Prostate gland (tissue), 2 donors: ENCODE results near the gene AFTPH. TPM values are rescaled to one million over a fixed set of nuclear protein-coding genes. Genes with fewer than 3 reads are reported as not detected.

ENCODE experiments used
- DNase-seq: peaks from one replicate; pipeline ENCODE4 v3.0.0-alpha.2; 2019; ENCODE audit warnings: low spot score
- H3K27ac ChIP-seq, 2 donors: fragments of 200-600 bp; sonication (generic); 2 replicates each; pipeline ENCODE4 v1.5.1; 2017 to 2019
- H3K27me3 ChIP-seq: fragments of 200-600 bp; sonication (generic); replicated peaks from 2 replicates; pipeline ENCODE4 v1.5.1; 2019; ENCODE audit not compliant: insufficient read depth
- H3K36me3 ChIP-seq, 2 donors: fragments of 200-600 bp; sonication (generic); 1 replicate in 1 of 2; 2 replicates in 1 of 2; pipeline versions ENCODE4 v1.5.1 to v1.8.1; 2017 to 2019
- H3K4me1 ChIP-seq: fragments of 200-600 bp; sonication (generic); replicated peaks from 2 replicates; pipeline ENCODE4 v1.5.1; 2019
- H3K4me3 ChIP-seq, 2 donors: fragments of 200-600 bp; sonication (generic); 2 replicates each; pipeline ENCODE4 v1.5.1; 2017 to 2019
- H3K9me3 ChIP-seq: fragments of 200-600 bp; sonication (generic); 2 replicates; pipeline ENCODE4 v1.5.1; 2017
- CTCF ChIP-seq, 4 experiments: fragments of 200-600 bp in 2 of 4; fragments of 450-650 bp in 2 of 4; sonication (generic) in 2 of 4; IDR thresholded peaks; 1 replicate in 3 of 4; 2 replicates in 1 of 4; pipeline ENCODE4 v1.5.1; 2016 to 2019; ENCODE audit warnings: antibody characterized with exemption in 4 of 4, mild to moderate bottlenecking in 2 of 4, moderate library complexity in 2 of 4
- POLR2A ChIP-seq: fragments of 450-650 bp; IDR thresholded peaks from one replicate; pipeline ENCODE4 v1.6.1; 2016; ENCODE audit warnings: antibody characterized with exemption, mild to moderate bottlenecking
- POLR2AphosphoS5 ChIP-seq: sonication (generic); formaldehyde crosslinking; IDR thresholded peaks from one replicate; pipeline ENCODE4 v1.6.1; 2017; ENCODE audit warnings: antibody characterized with exemption
- WGBS: methylation state at CpG from one replicate; pipeline ENCODE4 v1.1.5; 2018; 5-methylcytosine and 5-hydroxymethylcytosine counted together
- intact Hi-C: fragments of 100-400 bp; cut with DNase I; formaldehyde crosslinking; loops from one replicate; pipeline ENCODE4 v1.14.2; 2022
- total RNA-seq, 2 donors: library from RNA; depleted of rRNA; stranded (reverse); fragments of >200 nt; gene quantifications; one replicate each; pipeline ENCODE4 v1.1.0, GENCODE V29; 2016

The AFTPH gene
- total RNA-seq, 2 donors from 2014 or later, result 61.3 to 68.1 TPM

- no peaks in the 10 kb centered on the region for H3K27me3 ChIP-seq
- no peaks in the 10 kb centered on the region for H3K4me1 ChIP-seq
- no peak for TF ChIP-seq POLR2A
- H3K4me3 ChIP-seq, result no peak overlapping the region
- H3K9me3 ChIP-seq, result no peaks in the 10 kb centered on the region
- H3K36me3 ChIP-seq, result no peaks in the 10 kb centered on the region
- H3K27ac ChIP-seq, result no peak overlapping the region
- WGBS, result 84% methylated on average over 3 of the region's 3 CpGs
- no peak for DNase-seq
- intact Hi-C loops, result no loop called here
Measured at GRCh38 chr2:64478502-64479230, 45.5 kb upstream of the AFTPH start.

- no peaks in the 10 kb centered on the region for H3K36me3 ChIP-seq
- intact Hi-C loops, result no loop called here
- WGBS, result 90% methylated on average over 10 of the region's 10 CpGs
- no peaks in the 10 kb centered on the region for H3K4me1 ChIP-seq
- no peaks in the 10 kb centered on the region for H3K27me3 ChIP-seq
- H3K9me3 ChIP-seq, result no peaks in the 10 kb centered on the region
- H3K4me3 ChIP-seq, result no peak overlapping the region
- no peak for TF ChIP-seq POLR2AphosphoS5
- no peak for TF ChIP-seq CTCF (IDR thresholded peaks at IDR 0.05)
- no peak for TF ChIP-seq POLR2A
- H3K27ac ChIP-seq, result no peak overlapping the region
- DNase-seq, result no peak
Measured at GRCh38 chr2:64479259-64480117, 44.6 kb upstream of the AFTPH start.

- H3K27me3 ChIP-seq, result no peaks in the 10 kb centered on the region
- no peak overlapping the region for H3K27ac ChIP-seq
- intact Hi-C loops, result no loop called here
- H3K9me3 ChIP-seq, result no peaks in the 10 kb centered on the region
- TF ChIP-seq POLR2A (no peak), CTCF (IDR thresholded peaks at IDR 0.05) (no peak), POLR2AphosphoS5 (no peak)
- H3K4me1 ChIP-seq, result no peaks in the 10 kb centered on the region
- no peaks in the 10 kb centered on the region for H3K36me3 ChIP-seq
- WGBS, result 94% methylated on average over 5 of the region's 5 CpGs
- no peak overlapping the region for H3K4me3 ChIP-seq
- no peak for DNase-seq
Measured at GRCh38 chr2:64481665-64482064, 42.5 kb upstream of the AFTPH start.

- H3K27me3 ChIP-seq, result no peaks in the 10 kb centered on the region
- no peak for TF ChIP-seq CTCF (IDR thresholded peaks at IDR 0.05)
- TF ChIP-seq POLR2AphosphoS5, result no peak
- TF ChIP-seq POLR2A, result no peak
- no peaks in the 10 kb centered on the region for H3K36me3 ChIP-seq
- intact Hi-C loops, result no loop called here
- no peaks in the 10 kb centered on the region for H3K4me1 ChIP-seq
- WGBS, result 92% methylated on average over 1 of the region's 1 CpG
- no peaks in the 10 kb centered on the region for H3K9me3 ChIP-seq
- DNase-seq, result no peak
- no peak overlapping the region for H3K4me3 ChIP-seq
- H3K27ac ChIP-seq, result peak overlapping the region; percentile 60 to 68
Measured at GRCh38 chr2:64482243-64482642, 41.9 kb upstream of the AFTPH start.

- Histone ChIP-seq H3K4me1 (no peaks in the 10 kb centered on the region), H3K27me3 (no peaks in the 10 kb centered on the region), H3K9me3 (no peaks in the 10 kb centered on the region), H3K27ac (peak overlapping the region; percentile 60 to 68), H3K36me3 (no peaks in the 10 kb centered on the region), H3K4me3 (no peak overlapping the region)
- intact Hi-C loops, result no loop called here
- WGBS, result 19% methylated on average over 5 of the region's 5 CpGs
- DNase-seq, result peak; percentile 87
- no peak for TF ChIP-seq POLR2A
- TF ChIP-seq CTCF (IDR thresholded peaks at IDR 0.05), result peak in 1 of 4 experiments; percentile 36
- TF ChIP-seq POLR2AphosphoS5, result peak; percentile 83
Measured at GRCh38 chr2:64482765-64483504, 41.2 kb upstream of the AFTPH start.
